GM20431 (cell line): ENCODE measurements around the gene VPS13C.

Source experiments
- in situ Hi-C: fragments of 300-500 bp; cut with MseI, MboI; formaldehyde crosslinking; loops from one replicate; pipeline ENCODE4 v1.15.0; 2020; ENCODE audit warnings: low sequenced_read_pairs; ENCODE audit not compliant: unreplicated experiment

The VPS13C gene

DNA sequence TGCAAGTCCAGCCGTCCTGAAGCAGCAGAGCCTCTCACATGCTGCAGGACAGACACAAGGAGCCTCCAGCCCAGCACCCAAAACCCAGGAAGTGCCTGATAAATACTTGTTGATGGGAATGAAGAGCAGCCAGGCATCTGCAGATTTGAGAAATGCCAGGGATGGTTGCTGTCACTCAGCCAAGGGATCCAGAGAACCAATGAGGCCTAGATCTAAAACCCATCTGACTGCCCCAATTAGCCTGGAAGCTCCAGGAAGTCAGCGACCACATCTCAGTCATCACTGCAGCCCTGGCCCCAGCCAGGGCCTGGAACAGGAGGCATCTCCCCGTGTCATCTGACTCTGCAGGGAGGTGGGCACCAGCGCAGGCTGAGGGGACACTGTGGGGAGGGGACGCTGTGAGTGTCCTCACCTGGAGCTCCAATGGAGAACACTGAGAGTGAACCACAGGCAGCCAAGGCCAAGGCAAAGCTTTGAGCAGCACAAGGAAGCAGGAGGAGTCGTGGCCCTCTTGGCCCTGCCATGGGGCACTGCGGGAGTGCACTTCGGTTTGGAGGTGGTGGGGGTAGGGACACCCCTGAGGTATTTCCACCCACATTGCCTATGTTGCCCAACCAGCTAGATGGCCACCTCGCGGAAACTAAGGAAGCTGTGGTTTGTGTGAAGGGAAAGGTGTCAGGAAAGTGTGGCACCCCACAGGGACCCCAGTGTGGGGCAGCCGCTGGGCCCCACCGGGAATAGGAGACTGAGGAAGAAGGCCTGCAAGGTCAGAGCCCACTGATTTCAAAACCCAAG is 229.5 kb downstream of the VPS13C start:
- in situ Hi-C loops = loop anchor here (25.0 kb wide), 2 partner anchors 668 to 1243 kb away; no protein-coding TSS in a partner anchor

DNA sequence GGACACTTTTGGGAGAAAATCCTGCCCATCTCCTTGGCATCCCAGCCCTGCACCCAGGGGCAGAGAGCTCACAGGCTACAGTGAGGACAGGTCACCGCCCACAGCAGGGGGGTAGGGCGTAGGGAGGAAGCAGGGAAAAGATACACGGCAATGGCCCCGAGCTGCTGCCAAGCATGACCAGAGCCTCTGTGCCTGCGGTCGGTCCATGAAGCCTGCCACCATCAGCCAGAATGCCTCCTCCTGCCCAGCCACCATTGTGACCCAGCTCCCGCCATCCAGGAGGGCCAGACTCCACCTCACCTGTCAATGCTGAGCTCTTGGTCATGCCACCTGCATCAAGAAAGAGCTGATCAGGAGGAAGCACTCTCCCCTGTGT is 230.7 kb downstream of the VPS13C start:
- in situ Hi-C loops = loop anchor here (25.0 kb wide), 2 partner anchors 667 to 1242 kb away; no protein-coding TSS in a partner anchor

DNA sequence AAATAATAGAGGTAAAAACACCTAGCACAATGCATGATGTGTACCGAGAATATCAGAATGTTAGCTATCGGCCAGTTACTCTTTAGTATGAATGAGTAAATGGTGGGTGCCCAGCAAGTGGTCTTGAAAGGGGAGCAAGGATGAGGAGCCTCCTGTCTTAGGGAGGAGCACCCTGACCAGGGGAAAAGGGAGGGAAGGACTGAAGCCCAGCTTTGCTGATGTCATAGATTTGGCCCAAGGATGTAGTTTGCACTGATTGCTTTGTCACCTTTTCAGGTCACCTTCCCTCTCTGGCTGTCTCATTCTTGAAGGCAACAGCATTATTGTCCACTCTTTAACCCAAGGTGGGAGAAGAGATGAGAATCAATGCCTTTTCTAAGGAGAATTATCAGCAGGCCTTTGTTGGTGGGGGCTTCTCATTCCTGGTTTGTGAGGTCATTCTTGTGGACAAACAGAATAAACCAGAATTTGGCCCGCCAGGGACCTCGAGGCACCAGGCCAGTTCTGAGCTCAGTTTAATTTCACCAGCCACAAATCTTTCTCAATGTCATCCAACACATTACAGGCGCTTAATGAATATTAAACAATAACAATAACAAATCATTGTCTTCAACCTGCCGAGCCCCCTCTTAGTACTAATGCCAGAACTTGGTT is 231.3 kb downstream of the VPS13C start:
- in situ Hi-C loops = loop anchor here (25.0 kb wide), 2 partner anchors 667 to 1242 kb away; no protein-coding TSS in a partner anchor

DNA sequence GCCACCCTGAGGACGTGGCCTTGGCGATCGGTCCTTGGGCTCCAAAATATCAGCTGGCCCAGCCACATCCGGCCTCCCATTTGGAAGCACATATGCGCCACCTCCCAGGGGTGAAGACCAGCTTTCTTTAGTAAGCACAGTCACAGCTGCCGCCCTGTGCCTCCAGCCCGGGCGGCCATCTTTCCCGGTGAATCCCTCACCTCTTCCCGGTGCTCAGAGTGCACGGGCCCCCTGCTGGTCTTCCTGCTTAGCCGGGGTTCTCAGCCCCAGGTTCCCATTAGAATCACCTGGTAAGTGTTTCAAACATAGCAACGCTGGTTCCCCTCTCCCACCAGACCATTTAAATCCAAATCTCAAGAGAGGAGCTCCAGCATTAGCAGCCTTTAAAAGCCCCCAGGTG is 232.2 kb downstream of the VPS13C start:
- in situ Hi-C loops = loop anchor here (25.0 kb wide), 2 partner anchors 666 to 1241 kb away; no protein-coding TSS in a partner anchor

DNA sequence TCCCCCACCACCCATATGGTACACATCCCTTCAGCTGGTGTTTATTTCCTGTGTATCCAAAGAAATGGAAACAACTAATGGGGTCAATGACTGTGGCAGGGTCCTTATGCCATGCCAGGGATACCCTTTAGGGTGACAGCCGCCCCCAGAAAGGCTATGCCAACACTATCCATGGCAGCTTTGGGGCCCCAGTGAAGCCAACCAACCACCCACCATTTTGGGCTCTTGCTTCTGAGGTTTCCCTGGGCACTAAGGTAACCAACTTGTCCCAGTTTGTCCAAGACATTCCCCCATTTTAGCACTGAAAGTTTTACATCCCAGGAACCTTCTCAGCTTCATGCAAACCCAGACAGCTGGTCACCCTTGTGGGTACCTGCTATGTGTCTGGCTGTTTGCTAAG is 233.1 kb downstream of the VPS13C start:
- in situ Hi-C loops = loop anchor here (25.0 kb wide), 2 partner anchors 665 to 1240 kb away; no protein-coding TSS in a partner anchor

DNA sequence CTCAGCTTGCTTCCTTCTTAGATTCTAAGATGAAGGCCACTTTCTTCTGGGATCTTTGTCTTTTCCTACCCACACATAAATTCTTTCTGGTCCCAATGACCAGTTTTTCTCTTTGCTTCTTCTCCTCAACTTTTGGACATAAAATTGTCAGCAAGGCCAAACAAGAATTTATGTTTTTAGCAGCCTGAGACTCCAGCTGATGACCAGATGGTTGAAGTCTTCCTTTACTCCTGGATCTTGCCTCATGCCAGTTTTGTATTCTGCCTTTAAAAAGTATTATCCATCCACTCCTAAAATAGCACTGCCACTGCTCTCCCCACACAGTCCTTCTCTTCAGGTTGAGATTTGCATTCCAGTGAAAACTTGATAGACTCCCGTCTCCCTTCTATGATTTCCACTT is 236.0 kb downstream of the VPS13C start:
- in situ Hi-C loops = no loop called here

DNA sequence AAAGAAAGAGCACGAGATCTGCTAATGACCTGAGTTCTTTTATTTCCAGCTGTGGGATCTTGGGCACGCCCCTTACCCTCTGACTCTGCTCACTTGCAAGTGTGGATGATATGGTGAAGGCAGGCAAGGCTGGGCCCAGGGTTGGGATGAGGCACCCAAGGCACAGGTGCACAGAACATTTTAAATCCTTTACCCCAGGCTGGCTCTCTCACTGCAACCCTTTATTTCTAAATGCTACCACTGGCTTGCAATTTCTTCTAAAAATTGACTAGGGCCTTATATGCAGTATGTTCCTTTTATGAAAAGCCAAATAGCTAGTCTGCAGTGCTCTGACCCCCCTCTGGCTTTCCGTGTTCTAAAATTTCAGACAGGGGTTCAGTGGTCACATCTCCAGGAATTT is 237.7 kb downstream of the VPS13C start:
- in situ Hi-C loops = no loop called here

DNA sequence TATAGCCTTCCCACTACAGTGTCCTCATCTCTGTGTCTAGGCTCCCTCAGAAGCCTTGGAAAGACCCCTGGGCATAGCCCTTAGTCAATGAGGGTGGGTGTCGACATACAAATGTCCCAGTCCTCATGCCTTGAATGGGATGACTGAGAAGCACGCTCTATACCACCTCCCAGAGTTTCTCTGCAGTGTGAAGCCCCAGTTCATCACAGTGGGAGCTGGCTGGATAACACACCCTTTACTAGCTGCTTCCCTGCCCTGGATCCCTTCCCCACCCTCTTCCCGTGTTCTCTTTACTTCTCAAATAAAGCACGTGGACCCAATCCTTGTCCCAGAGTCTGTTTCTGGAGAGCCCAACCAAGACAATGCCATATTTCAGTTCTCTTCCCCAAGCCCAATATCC is 239.3 kb downstream of the VPS13C start:
- in situ Hi-C loops = no loop called here

DNA sequence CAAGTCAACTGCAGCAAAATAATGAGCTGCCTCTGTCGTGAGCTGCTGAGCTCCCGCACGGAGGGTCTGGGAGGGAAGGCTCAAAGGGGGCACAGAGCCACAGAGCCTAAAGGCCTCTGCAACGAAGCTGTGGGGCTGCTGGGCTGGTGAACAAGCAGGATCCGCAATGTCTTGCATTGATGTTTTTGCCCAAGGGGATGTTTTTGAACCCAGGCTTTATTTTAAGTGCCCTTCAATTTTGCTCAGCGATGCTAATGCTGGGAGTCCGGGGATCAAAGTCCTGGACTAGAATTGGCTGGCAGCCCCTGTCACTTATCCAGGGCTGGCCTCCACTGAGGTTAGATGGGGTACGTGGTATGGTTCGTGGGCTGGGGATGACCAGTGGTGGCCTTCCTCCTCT is 240.0 kb downstream of the VPS13C start:
- in situ Hi-C loops = no loop called here

DNA sequence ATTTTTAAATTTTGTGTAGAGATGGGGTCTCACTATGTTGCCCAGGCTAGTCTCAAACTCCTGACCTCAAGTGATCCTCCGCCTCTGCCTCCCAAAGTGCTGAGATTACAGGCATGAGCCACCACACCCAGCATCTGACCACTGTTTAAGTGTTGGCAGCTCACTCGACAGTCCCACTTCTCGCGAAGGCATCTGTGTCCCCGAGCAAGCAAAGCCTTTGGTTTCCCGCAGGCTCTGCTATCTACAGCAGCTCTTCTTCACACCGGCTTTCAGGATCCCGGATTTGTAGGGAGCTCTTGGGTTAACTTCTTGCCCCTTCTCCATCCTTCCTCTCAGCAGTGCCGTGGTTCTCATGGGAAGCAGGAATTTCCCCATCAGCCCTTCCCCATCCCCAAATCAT is 240.9 kb downstream of the VPS13C start:
- in situ Hi-C loops = no loop called here

DNA sequence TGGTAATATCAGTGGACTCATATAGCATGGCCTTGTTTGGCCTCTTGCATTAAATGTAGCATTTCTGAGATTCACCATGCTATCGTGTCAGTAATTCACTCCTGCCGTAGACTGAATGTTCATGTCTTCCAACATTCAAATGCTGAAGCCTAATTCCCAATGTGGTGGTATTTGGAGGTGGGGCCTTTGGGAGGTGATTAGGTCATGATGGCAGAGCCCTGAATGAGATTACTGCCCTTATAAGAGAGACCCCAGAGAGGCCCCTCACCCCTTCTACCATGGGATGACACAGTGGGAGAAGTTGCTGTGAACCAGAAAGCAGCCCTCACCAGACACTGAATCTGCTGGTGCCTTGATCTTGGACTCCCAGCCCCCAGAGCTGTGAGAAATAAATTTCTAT is 241.4 kb downstream of the VPS13C start:
- in situ Hi-C loops = no loop called here

DNA sequence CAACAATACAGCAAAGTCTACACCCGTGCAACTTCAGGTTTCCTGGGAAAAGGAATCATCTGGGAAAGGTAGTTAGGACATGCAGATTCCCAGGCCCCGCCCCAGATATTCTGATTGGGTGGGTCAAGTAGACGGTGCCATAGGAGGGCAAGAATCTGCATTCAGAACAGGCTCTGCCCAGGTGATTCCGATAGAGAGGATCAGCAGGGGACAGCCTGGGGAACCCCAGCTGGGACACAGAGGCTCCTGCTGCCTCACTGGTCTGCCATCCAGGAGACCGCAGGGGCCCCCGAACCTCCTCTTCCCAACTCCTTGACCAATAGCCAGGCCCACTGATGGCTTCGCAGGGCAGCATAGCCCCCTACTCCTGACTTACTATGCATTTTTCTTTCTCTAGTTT is 243.4 kb downstream of the VPS13C start:
- in situ Hi-C loops = no loop called here

DNA sequence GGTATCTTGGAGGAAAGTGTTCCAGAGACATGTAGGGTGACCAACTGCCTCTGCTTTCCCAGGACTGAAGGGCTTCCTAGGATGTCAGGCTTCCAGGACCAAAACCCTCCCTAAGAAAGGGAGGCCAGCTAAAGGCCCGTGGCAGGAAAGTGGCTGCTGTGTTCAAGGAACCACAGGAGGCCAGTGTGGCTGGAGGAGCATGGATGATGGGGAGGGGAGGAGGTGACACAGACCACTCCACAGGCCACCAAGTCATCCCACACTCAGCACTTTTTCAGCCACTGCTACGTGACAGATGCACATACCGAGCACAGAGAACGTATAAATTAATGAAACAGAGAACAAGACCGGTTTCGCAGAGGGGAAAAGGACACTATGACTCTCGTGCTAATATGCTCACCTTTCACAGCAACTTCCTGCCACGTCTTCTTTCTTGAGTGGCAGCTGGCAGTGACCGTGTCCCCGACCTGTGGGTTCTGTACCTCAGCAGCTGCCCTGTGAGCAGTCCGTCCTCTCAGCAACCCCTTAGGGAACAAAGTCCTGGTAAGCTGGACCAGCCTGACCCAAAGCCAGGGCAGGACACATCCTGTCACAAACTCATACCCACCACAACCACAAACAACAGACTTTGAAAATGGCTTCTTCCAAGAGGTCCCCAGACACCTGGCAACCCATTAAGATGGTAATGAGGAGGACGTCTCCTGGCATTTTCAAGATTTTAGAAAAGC is 244.7 kb downstream of the VPS13C start:
- in situ Hi-C loops = no loop called here

DNA sequence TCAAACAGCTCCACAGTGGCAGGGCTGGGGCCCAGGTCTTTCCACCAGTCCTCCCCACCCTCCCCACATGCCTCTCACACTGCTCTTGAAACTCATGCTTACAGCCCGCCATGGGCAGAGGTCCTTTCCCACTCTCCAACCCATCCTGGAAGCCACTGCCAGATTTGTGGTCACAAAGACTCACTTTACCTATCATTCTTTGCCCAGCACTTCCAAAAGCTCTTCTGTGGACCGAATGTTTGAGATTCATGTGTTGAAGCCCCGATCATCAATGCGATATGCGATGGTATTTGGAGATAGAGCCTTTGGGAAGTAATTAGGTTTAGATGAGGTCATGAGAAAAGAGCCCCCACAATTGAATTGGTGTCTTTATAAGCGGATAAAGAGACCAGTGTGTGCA is 247.8 kb downstream of the VPS13C start:
- in situ Hi-C loops = no loop called here

DNA sequence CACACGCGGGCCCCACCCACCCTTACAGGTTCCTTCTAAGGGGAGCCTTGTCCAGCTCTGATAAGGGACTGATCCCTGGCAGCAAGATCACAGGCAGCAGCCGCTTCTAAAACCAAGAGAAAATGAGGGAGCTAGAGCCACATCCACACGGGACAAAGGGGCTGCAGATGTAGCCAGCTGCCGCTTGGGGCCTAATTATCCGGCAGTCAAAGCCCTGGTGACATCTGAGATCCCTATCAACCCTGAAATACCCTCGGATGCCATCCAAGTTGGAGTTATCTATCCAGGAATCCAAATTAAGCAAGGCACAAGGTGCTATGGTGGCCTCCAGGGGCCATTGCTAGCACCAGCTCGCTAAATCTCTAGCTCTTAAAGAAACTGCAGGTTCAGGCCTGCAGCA is 248.3 kb downstream of the VPS13C start:
- in situ Hi-C loops = no loop called here

DNA sequence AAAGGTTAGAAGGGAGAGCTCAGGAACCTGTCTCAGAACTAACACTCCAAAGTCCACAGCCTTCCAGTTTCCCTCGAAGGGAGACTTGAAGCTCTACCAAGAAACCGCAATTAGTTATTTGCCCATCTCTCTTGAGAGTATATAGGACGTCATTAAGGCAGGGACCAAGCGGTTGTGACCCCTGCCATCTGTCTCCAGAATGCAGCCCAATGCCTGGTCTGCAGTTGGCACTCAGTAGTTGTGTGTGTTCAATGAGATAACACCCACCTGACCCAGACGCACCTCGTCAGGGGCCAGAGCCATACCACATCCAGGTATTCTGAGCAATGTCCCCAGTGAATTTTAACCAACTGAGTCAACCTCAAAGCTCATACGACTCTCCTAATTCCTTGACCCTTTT is 251.0 kb downstream of the VPS13C start:
- in situ Hi-C loops = no loop called here

DNA sequence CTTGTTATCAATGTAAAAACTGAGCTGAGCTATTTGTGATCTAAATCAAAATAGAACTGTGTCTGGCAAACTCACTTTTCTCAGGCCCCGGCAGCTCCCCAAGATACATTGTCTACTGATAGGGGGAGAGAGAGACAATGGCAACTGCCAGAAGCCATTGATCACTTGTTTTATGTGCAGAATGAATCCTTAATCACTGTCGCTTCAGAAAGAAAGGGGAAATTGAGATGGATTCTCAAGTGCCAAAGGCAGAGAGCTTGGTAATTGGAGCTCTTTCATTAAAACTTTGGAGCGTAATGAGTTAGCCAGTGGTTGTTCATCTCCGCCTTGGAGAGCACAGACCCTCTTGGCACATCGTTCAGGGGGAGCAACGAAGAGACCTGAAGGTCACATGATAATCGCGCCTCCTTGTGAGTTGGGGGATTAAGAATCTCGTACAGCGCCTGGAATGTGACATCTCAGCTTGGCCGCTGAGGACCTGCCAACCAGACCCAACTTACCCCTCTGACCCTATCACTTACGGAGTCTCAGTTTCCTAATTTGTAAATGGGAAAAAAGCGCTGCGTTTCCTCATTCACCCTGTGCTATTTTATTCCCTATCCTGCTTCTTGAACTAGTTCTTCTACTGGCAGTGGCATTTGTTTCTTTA is 252.8 kb downstream of the VPS13C start:
- in situ Hi-C loops = no loop called here
